Measurements from ENCODE around the gene UBTF.

The UBTF gene

DNA sequence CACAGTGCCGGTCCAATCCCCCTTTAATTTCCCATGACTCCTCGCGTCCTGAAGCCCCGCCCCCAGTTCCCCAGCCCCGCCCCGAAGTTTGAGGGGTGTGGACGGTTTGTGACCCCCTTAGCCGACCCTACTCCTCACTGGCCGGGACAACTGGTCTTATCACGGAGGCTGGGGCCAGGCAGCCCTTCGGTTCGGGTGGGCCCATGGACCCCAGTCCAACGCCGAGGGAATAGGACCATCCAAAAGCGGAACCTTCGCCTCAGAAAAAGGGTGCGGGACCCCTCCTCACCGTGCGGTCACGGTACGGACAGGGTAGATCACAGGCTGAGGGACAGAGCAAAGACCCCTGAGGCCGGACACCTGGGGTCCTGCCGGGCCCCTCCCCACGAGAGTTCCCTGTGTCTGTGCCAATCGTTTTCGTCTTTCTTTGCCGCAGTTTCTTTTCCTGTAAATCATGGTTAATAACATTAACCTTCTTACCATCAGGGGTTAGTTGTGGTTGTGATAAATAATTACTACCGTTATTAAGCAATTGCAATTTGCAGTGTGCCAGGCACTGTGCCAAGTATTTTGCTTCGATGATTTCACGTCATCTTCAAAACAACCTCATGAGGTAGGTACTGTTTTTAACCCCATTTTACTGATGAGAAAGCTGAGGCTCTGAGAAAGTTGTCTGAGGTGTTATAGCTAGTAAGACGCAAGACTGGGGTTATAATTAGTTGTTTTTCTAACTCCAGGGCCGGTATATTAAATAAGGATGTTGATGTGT, 32.2 kb downstream of the UBTF start:
- TF ChIP-seq, protein P1, sequence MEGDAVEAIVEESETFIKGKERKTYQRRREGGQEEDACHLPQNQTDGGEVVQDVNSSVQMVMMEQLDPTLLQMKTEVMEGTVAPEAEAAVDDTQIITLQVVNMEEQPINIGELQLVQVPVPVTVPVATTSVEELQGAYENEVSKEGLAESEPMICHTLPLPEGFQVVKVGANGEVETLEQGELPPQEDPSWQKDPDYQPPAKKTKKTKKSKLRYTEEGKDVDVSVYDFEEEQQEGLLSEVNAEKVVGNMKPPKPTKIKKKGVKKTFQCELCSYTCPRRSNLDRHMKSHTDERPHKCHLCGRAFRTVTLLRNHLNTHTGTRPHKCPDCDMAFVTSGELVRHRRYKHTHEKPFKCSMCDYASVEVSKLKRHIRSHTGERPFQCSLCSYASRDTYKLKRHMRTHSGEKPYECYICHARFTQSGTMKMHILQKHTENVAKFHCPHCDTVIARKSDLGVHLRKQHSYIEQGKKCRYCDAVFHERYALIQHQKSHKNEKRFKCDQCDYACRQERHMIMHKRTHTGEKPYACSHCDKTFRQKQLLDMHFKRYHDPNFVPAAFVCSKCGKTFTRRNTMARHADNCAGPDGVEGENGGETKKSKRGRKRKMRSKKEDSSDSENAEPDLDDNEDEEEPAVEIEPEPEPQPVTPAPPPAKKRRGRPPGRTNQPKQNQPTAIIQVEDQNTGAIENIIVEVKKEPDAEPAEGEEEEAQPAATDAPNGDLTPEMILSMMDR (conservative IDR thresholded peaks at IDR 0.05; ENCODE audit: low read depth), result no peak
- peak; percentile 75 for DNase-seq (ENCODE audit: low spot score)
- POLR2A ChIA-PET (ENCODE audit: low non-redundant PET), result interaction anchor here (0.5 to 1.6 kb wide), 7 partner anchors 12 to 158 kb away, joined by 3 to 5 read pairs (median 3); no protein-coding TSS in a partner anchor
- CTCF ChIA-PET, result no interaction called here
- peak overlapping the region; percentile 94 for H3K27ac ChIP-seq

DNA sequence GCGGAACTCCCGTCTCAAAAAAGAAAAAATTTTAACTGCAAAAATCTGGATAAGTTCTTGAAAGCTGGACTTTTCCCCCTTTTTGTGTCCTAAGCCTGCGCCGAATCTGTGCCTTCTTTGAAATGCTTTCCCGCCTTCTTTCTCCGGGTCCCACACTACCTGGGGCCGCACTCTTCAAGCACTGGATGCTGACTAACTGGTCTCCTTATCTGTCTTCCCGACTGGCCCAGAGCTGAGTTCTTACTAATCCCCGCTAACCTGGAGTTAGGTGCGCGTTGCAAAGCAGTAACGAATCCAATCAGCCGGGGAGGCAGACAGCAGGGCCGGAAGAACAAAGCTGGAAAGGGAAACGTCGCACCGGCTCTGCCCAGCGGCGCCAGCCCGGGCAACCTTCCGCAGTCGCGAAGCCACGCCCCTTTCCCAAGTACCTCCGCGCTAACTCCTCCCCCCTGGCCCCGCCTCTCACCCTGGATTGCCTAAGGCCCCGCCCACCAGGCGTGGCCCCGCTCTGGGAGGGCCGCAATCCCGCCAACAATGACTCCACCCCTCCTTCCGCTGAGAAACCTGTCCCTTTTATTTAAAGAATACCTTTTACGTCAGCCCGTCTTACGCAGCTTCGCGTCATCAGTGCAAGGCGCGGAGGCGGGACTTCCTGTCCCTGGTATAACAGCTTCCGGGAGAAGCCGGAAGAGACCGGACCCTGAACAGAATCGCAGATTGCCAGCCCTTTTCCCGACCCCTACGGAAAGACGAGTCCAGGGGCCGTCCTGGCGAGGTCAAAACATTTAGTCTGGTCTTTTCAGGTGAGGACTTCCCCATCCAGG, 33.0 kb downstream of the UBTF start, which contains the start of gene TMUB2:
Gene TMUB2 (plus strand): TSS at position 666 of the 824 bp plus-strand sequence. CDS start 737 bp downstream, outside the sequence.
- TF ChIP-seq, protein P1 (conservative IDR thresholded peaks at IDR 0.05; ENCODE audit: low read depth), result no peak
- POLR2A ChIA-PET (ENCODE audit: low non-redundant PET), result interaction anchor here (0.6 to 1.6 kb wide), 7 partner anchors 11 to 159 kb away, joined by 3 to 7 read pairs (median 4); no protein-coding TSS in a partner anchor
- peak; percentile 100 for DNase-seq (ENCODE audit: low spot score)
- peak within 1 kb of the TSS; percentile 94 for H3K27ac ChIP-seq
- CTCF ChIA-PET, result interaction anchor here (0.6 to 1.1 kb wide), 5 partner anchors 18 to 164 kb away, joined by 3 to 7 read pairs (median 4); no protein-coding TSS in a partner anchor

DNA sequence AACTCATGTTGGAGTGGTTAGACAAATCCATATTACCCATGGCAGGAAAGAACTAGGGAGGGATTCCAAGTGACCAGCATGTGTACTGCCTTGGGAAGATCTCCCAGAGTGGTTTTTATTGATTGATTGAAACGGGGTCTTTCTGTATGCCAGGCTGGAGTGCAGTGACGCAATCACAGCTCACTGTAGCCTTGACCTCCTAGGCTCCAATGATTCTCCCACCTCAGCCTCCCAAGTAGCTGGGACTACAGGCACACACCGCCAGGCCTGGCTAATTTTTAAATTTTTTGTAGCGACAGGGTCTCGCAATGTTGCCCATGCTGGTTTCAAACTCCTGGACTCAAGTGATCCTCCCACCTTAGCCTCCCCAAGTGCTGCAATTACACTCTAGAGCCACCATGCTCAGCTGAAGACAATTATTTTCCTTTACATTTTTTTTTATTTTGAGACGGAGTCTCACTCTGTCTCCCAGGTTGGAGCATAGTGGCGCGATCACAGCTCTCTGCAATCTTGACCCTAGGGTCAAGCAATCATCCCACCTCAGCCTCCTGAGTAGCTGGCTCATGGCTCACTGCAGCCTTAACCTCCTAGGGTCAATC, 35.2 kb downstream of the UBTF start:
- ChIA-PET POLR2A (ENCODE audit: low non-redundant PET) (interaction anchor here (0.6 kb wide), 1 partner anchor 124 kb away, joined by 5 read pairs; no protein-coding TSS in a partner anchor), CTCF (no interaction called here)
- TF ChIP-seq, protein P1 (conservative IDR thresholded peaks at IDR 0.05; ENCODE audit: low read depth), result no peak
- peak overlapping the region; percentile 38 for H3K27ac ChIP-seq
- no peak for DNase-seq (ENCODE audit: low spot score)

DNA sequence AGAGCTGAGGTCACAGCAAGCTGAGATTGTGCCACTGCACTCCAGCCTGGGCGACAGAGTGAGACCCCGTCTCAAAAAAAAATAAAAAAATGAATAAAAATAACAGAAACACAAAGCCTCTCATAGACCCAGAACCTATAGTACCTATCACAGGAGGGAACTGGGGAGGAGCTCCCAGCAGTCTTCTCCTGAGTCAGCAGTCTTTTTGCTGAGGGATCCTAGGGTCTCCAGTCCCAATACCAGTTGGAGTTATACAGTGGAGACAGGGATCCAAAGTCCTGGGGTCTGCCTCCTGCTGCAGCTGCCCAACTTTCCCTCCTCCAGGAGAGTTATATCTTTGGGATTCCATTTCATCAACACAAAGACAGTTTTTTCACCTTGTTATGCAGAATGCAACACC, 36.5 kb downstream of the UBTF start:
- TF ChIP-seq, protein P1 (conservative IDR thresholded peaks at IDR 0.05; ENCODE audit: low read depth), result no peak
- CTCF ChIA-PET, result no interaction called here
- POLR2A ChIA-PET (ENCODE audit: low non-redundant PET), result interaction anchor here (0.6 kb wide), 1 partner anchor 122 kb away, joined by 4 read pairs; no protein-coding TSS in a partner anchor
- H3K27ac ChIP-seq, result peak overlapping the region; percentile 26; the same call in 1 of the 2 replicates
- DNase-seq (ENCODE audit: low spot score), result no peak

DNA sequence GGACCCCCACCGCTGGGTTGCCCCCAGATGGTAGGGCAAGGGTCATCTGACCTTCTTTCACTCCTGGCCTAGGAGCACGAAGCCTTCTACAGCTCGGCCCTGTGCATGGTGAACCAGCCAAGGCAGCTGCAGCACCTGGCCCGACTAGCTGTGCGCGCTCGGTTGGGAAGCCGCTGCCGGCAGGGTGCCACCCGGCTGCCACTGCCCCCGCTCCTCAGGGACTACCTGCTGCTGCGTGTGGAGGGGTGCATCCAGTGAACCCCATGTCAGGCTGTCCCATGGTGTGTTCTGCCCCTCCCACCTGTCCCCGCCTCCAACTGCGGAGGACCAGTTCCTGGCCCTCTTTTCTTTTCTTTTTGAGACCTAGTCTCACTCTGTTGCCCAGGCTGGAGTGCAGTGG, 41.3 kb downstream of the UBTF start:
- no peak for DNase-seq (ENCODE audit: low spot score)
- TF ChIP-seq, protein P1 (conservative IDR thresholded peaks at IDR 0.05; ENCODE audit: low read depth), result no peak
- ChIA-PET POLR2A (ENCODE audit: low non-redundant PET) (no interaction called here), CTCF (no interaction called here)
- H3K27ac ChIP-seq, result peak overlapping the region; percentile 26

DNA sequence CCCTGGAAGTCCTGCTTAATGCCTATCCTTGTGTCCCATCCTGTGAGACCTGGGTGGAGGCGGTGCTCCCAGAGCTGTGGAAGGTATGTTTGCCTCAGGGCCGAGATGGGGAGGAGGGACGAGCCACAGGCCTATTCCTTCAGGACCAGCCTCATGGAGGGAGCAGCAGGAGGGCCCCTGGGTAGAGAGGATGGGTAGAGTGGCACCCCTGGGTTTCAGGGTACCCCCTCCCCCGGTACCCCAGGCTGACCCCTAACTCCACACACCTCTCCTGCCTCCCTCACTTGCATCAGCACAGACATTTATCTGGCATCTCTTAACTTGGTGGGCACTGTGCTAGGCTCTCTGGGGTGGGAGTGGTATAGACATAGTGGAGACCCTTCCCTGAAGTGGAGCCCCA, 41.8 kb downstream of the UBTF start:
- ChIA-PET POLR2A (ENCODE audit: low non-redundant PET) (no interaction called here), CTCF (no interaction called here)
- no peak for DNase-seq (ENCODE audit: low spot score)
- H3K27ac ChIP-seq, result peak overlapping the region; percentile 26; the same call in 1 of the 2 replicates
- TF ChIP-seq, protein P1 (conservative IDR thresholded peaks at IDR 0.05; ENCODE audit: low read depth), result no peak

Data from RWPE1 (cell line).